NCI-H1105 (cell line): ENCODE measurements around the gene PTGES3L.
A peak's percentile ranks its signal among the peaks of the same experiment; 100 is the strongest.

Source experiments
- DNase-seq: peaks from one replicate; lab custom pipeline; 2025; lab: John Stamatoyannopoulos, UW

Gene PTGES3L

DNA sequence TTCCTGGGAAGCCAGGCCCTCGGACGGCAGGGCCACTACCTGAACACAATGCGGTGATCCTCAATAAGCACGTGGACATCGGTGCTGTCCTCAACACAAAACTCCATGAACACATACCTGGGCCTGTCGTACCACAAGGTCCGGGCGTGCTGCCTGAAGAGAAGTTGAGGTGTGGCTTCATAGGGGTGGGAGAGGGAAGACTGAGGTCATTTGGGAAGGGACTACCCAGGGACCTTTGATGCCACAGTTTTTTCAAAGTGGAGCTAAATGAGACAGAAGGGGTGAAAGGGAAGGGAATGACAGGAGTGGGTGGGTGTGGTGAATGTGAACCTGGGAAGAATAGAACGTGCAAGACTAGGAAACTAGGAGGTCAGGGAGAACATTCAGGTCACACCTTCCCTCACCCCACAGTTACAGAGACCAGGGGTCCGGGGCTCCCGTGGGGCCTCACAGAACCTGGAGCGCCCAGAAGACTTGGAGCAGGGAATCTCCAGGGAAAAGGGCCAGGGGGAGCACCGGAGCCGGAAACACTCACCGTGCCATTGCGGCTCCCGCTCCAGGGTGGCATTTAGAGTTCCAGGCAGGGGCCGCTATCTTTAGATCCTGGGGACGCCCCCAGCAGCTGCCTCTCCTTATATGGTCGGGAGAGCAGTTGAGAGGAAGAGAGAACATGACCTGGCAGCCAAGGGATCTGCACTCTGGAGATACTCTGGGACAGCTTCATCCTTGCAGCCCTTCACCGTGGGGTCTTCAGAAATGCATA is at the start of gene PTGES3L:
TSS of gene PTGES3L (minus strand) at position 570 of the 763 bp plus-strand sequence. CDS start at position 543, 27 bp downstream.
- DNase-seq: peak; percentile 59

DNA sequence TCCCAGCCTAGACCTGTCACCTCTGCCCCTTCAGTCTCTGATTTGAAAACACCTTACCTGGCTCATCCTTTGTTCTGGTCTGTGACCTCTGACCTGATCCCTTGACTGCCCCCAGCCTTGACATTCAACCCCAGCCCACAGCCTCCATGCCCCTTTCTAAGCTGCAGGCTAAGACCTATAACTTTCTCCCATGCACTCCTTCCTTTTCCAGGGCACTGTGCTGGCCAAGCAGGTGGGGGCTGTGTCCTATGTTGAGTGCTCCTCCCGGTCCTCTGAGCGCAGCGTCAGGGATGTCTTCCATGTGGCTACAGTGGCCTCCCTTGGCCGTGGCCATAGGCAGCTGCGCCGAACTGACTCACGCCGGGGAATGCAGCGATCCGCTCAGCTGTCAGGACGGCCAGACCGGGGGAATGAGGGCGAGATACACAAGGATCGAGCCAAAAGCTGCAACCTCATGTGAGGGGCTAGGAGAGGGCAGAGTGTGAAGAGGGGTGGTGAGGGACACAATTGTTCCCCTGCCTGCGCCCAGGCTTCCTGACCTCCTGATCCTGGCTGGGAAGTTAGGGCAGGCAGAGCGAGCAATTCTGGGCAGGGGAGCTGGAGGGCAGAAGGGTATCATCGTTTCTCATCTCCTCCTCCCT is 48.5 kb upstream of the PTGES3L start:
- no peak for DNase-seq

DNA sequence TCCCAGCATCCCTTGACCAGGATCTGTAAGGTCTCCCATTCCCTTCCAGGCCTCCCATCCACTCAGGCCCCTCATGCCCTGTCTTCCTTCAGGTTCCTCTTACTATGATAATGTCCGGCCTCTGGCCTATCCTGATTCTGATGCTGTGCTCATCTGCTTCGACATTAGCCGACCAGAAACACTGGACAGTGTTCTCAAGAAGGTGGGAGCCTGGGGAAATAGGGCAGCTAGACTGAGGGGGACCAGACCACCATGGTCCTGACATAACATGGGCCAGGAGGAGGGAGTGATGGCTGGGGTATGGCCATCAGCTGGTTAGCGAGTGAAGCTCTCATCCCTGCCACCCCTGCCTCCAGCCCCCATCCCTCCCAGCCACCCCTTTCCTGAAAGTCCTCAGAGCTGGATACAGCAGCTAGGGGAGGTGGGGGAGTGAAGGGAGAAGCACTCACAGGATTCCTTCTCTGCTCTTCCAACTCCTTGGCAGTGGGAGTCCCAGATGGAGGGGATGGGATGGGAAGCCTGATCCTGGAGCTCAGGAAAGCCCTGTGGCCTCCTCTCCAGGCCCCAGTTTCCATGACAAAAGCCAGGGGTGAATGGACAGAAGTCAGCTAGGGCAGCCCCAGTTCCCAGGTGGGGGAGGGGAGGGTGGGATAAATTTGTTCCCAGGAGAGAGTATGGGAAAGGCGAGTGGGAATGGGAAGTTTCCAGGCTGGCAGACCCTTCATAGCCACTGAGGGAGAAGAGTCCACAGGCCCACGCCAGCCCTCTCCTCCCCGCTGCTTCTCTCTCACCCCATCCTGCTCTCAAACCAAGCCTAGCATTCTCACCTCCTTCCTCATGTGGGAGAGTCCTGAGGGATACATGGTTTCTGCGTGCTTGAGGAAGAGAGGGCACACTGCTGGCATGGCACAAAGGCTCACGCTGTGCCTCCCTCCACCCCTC is 47.5 kb upstream of the PTGES3L start:
- DNase-seq: no peak

DNA sequence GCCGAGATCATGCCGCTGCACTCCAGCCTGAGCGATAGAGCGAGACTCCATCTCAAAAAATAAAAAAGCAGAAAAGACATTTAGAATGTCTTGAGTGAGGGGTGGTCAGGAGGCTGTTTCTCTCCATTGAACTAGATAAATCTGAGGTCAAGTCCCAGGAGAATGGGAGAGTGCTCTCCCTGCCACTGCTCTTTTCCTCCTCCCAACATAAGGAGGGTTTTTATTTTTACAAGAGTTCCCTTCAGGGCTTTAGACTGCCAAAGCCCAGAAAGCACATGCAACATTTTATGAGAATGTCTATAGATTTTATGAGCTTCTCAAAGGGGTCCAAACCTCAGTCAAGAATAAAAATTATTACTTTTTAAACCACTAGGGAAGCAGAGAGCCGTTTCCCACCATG is 46.7 kb upstream of the PTGES3L start:
- DNase-seq: no peak

DNA sequence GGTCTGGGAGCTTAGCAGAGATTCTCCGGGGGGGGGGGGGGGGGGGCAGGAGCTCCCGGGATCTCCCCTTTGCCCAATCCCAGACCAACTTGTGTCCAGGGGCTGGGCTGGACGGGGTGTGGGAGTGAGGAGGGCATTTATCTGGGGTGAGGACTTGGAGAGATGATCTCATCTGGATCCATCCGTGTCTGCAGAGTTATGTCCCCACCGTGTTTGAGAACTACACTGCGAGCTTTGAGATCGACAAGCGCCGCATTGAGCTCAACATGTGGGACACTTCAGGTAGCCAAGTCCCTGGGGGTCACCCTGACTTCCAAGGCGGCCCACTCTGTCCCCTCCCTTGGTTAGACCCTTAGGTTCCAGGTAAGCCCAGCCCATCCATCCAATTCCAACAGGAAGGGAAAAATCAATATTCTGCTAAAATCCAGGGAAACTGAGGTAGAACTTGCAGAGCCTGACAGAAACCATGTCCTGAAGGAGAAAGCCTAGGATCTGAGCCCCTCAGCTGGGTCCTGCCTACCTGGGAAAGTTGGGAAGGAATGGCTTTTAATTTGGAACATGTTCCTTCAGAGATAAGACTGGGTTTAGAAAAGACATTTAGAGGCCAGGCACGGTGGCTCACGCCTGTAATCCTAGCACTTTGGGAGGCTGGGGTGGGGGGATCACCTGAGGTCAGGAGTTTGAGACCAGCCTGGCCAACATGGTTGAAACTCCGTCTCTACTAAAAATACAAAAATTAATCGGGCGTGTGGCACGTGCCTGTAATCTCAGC is 46.1 kb upstream of the PTGES3L start:
- no peak for DNase-seq

DNA sequence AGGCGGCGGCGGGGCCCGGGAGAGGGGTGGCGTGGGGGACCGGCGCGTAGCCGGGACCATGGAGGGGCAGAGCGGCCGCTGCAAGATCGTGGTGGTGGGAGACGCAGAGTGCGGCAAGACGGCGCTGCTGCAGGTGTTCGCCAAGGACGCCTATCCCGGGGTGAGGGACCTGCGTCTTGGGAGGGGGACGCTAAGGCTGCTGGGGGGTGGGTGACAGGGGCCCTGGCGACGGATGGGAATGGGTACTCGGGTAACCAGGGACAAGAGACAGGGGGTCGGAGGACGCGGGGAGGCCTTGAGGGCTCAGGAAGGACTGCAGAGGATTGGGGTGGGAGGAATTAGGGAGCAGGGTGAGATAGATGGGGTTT is 45.4 kb upstream of the PTGES3L start:
- DNase-seq: no peak

DNA sequence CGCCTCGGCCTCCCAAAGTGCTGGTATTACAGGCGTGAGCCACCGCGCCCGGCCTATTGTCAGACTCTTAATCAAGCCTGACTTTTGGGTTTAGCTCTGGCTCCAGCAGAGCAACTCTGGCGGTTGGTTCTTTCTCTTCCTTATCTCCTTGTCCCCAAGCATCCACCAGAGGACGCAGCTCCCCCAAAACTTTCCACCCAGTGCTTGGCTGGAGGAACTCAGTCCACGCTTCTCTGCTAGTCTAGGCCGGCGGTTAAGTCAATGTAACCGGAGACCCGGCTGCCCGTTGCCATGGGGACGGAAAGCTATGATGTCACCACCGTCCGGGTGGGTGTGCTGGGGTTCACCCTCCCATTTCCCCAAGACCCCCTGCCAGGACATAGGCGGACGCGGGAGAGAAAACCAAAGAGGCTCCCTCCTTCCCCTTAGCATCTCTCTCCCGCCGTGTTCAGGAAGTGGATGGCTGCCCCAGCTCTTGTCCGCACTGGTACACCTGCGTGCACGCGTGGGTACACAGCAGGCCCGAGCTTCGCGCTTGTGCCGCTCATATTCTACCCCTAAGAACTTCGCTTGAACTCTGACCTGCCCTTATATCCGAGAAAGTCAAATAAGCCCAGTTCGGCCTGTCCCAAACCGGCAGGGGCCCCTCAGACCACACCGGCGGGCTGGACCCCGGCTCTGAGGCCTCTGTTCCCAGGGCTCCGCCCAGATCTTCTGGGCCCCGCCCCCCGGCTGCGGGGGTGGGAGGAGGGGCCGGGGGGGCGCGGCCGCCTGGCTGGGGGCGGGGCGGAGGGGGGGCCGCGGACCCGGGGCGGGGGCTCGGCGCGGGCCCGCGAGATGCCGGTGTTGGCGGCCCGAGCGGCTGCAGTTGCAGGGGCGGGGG is 44.8 kb upstream of the PTGES3L start, which contains the start of gene RND2:
TSS of gene RND2 (plus strand) at position 825 of the 883 bp plus-strand sequence. CDS start 117 bp downstream, outside the sequence.
- DNase-seq: peak; percentile 75

DNA sequence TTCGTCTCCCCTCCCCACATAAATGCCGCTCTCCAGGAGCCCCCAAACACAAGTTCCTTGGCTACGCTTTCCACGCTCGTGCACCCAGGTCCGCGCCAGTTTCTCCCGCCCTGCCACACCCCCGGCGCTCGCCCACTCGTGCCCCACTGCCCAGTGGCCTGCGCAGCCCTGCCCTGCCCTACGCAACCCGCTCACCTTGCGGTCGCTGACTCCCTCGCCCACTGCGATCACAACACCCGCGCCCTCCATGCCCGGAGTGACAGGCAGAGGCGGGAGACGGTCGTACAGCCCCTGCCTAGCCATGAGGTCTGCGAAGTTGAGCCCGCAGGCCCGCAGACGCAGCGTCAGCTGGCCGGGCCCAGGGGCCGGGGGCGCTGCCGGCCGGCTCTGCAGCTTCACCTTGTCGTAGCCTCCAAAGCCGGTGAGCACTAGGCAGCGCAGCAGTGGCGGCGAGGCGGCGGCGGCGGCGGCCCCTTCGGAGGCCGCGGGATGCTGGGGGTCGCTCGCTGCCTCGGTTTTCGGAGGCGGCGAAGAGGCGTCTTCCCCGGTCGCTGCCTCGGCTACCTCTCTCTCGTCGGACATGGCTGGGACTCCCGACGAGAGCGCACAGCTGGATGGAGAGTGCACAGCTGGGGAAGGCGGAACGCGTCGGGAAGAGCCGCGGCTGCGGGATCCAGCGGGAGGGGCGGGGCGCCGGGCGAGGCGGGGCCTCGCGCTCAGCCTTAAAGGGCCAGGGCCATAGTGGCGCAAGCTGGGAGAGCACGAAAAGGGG is 42.0 kb upstream of the PTGES3L start, which contains the start of gene VAT1:
TSS of gene VAT1 (minus strand) at position 645 of the 772 bp plus-strand sequence. CDS start at position 582, 63 bp downstream.
- DNase-seq: peak; percentile 31

DNA sequence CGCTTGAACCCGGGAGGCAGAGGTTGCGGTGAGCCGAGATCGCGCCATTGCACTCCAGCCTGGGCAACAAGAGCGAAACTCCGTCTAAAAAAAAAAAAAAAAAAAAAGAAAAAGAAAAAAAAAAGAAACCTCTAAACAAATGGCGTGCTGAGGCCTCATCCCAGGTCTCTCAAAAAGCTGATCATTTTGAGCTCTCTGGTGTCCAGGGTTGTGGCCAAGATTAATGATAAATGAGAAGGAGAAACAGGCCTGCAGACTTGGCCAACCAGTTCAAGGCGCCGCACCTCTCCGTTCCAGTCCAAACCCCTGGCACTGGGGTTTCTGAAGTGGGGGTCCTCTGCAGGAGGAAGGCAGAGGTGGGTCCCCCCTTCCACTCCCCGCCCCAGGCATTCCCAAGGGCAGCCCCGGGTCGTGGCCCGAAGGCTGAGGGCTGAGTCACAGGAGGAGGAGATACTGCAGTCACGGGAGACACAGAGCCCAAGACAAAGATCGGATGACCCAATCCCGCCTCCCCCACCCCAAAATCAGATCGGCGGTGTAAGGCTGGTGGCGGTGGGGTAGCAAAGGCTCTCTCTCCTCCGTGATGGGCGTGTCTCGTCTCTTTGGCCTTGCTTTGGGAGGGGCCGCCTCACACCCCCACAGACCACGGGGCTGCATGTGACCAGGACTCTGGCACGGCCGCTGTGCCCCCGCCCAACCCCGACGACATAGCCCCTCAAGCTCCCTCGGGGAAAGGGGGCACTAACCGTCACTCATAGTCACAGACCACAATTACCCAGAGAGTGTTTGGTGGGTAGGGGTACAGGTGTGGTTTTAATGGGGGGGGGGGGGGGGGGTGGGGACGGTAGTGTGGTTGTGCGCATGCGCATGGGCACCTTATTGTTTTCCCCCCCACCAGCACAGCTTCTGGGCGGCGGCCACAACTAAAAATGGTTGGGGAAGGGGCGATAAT is 41.2 kb upstream of the PTGES3L start:
- DNase-seq: peak; percentile 17

DNA sequence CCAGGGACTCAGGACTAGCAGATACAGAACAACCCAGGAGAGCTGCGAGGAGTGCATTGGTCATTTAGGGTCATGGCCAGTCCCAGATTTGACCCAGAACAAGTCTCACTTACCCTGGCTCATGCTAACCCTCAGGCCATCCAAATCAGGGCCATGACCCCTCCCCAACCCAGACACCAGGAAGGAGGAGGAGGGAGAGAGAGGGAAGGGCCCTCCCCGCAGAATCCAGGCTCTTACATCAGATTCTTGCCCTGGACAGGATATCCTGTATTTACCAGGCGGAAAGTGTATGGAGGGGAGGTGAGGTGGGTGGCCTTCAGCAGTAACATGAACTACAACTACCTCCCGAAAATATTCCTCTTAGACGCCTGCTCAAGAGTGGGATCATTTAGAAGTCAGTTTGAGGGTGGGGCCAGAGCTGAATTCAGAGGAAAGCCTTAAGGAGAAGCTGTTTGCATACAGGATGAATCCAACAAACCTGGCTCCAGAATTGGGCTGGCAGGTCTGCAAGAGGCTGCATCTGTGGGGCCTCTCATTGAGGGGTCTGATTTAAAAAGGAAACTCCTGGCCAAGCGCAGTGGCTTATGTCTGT is 40.2 kb upstream of the PTGES3L start:
- no peak for DNase-seq

DNA sequence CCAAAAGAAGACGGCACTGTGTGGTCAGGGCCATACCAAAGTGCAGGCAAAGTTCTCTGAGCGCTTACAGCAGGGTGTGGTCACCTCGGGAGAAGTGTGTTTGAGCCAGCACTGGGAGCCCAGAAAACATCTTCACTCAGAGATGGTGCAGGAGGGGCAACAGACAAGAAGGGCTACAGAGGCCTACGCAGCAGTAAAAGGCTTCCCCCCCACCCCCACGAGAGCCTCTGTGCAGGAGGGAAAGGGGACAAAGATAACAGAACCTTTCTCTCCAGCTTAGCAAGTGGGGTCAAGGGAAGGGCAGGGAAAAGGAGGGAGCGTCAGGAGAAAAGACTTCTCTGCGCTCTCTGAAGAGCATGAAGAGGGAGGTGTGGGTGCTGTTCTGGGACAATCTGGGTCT is 39.5 kb upstream of the PTGES3L start:
- DNase-seq: no peak

DNA sequence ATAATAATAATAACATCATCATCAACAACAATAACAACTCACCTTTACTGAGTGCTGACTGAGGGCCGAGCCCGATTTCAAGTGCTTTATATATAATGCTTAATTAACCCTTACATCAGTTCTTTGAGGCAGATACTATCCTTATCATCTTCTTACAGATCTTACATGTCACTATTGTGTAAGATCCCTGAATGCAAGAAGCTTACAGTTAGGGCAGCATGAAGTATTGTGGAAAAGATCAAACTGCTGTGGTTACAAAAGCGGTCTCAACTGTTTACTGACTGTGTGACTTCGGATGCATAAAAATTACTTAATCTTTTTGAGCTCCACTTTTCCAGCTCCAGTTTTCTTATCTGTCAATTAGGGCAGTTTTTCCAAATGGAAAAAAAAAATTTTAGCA is 39.1 kb upstream of the PTGES3L start:
- no peak for DNase-seq

DNA sequence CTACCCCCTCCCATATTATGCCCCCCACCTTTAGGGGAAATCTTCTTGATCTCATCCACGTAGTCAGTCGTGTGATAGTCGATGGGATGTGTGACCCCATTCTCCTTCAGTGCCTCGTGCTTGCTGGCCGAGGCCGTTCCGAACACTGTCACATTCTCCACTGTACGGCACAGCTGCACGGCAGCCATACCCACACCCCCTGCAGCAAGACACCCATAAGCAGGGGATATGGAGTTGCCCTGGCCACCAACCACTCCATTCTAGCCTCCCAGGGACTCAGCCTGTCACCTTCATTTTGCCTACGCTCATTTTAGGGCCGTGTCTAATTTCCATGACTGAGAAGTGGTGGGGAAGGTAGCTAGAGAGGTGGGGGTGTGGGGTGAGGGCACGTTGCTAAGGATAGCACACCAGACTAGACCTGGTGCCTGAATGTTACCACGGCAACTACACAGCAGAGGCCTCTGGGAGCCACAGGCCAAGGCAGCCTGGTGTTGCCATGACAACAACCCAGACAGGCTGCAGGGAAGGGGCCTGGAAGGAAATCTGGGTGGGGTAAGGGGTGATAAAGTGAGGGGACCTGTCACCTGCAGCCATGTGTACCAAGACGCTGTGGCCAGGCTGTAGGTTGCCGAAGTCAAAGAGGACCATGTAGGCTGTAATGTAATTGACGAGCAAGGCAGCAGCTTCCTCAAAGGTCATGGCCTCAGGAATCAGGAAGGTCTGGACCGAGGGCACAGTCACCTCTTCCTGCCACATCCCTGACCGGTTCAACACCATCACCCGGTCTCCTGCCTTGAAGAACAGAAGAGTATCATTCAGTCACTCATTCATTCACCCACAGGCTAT is 38.4 kb upstream of the PTGES3L start:
- peak; percentile 57 for DNase-seq

DNA sequence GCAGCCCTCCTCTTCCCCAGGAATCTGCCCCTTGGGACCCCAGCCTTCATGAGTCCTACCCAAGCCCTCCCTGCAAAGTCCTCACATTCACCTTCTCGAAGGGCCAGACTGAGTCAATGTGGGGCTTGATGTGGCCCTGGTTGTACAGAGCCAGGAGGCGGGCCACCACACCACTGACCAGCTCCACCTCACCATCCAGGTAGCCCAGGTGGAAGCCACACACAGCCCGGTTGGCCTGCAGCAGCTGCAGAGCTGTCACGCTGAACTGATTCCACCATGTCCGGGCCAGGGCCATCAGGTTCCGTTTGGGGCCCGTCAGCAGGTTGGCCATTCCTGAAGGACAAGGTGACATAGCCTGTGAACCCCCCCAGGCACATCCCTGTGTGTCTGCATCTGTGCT is 36.3 kb upstream of the PTGES3L start:
- no peak for DNase-seq

DNA sequence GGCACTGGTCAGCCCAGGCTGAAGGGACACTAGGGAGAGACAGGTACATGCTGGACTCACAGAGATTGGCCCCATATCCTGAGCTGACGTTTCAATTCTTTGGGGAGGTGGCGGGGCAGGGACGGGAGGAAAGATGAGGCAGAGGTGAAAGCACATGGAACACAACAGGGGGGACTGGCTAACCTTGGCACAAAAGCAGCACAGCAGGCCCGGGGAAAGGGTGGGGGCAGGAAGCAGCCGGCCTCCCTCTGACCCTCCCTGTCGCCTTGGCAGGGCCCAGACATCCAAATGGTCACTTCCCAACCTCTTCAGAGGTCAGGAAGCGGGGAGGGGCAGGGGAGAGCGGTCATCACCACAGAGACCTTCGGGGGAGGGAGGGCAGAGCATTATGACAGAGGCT is 35.7 kb upstream of the PTGES3L start:
- DNase-seq: no peak

DNA sequence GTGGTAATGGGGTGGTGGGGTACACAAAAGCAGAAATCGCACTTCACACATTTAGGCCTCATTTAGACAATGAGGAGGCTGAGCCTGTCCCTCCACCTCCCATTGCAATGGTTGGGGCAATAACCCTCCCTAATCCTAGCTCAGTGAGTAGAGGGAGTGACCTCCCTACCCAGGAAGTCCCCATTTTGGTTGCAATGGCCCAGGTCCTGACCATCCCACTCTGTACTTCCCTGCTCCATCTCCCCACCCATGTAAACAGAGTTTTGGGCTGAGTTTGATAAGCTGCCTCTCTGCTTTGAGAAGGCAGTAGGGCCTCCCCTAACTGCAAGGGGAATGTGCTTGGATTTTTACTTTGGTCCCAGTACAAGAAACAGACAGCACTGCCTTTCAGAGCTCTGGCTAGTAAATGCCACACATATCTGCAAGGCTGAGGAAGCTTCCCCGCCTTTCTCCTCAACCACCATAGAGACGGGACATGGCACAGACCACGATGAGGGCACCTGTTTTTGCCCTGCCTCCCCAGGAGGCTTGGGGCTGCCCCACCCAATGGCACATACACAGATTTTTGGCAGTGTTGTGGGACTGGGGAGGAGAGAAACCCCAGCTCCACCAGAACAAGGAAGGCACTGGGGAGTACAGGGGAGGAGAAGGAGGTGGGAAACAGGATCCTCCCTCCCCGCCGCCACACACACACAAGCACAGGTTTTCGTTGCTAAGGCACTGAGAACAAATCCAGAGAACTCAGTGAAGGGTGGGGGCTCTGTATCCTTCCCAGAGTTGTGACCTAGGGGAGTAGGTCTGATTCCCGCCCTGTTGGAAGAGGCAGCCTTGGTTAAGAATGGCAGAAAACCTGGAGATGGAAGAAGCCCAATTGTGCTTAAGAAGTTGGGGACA is 35.0 kb upstream of the PTGES3L start:
- DNase-seq: no peak
